ENCODE data around the gene APLP2.

Gene APLP2

GRCh38 chr11:130068546-130068985 lies 1.1 kb upstream of the APLP2 start:
- H3K4me1 Mint-ChIP-seq (ENCODE audit: low read depth): peaks cover 16% of the 10 kb centered on the region
- H3K27ac Mint-ChIP-seq: peak overlapping the region; percentile 88
- H3K36me3 Mint-ChIP-seq (ENCODE audit: low read depth): peaks cover 4% of the 10 kb centered on the region
- H3K9me3 Mint-ChIP-seq: no peaks in the 10 kb centered on the region
- peak overlapping the region; percentile 96 for H3K4me3 Mint-ChIP-seq
- DNase-seq (ENCODE audit: low spot score): no peak
- peaks cover 35% of the 10 kb centered on the region for H3K27me3 Mint-ChIP-seq (ENCODE audit: low read depth)

- DNase-seq (ENCODE audit: low spot score): no peak
- peak overlapping the region; percentile 96 for H3K4me3 Mint-ChIP-seq
- peaks cover 4% of the 10 kb centered on the region for H3K36me3 Mint-ChIP-seq (ENCODE audit: low read depth)
- H3K4me1 Mint-ChIP-seq (ENCODE audit: low read depth): peaks cover 16% of the 10 kb centered on the region
- H3K27ac Mint-ChIP-seq: peak overlapping the region; percentile 88
- no peaks in the 10 kb centered on the region for H3K9me3 Mint-ChIP-seq
- H3K27me3 Mint-ChIP-seq (ENCODE audit: low read depth): peaks cover 30% of the 10 kb centered on the region
Observed at GRCh38 chr11:130068986-130069658, 572 bp upstream of the APLP2 start.

- Mint-ChIP-seq H3K27ac (no peak overlapping the region), H3K9me3 (no peaks in the 10 kb centered on the region), H3K4me3 (peak overlapping the region; percentile 87), H3K27me3 (ENCODE audit: low read depth) (peaks cover 22% of the 10 kb centered on the region), H3K4me1 (ENCODE audit: low read depth) (peaks cover 16% of the 10 kb centered on the region), H3K36me3 (ENCODE audit: low read depth) (peaks cover 4% of the 10 kb centered on the region)
- DNase-seq (ENCODE audit: low spot score): peak; percentile 40
Observed at GRCh38 chr11:130070109-130070845, 583 bp downstream of the APLP2 start.

- Mint-ChIP-seq H3K27me3 (ENCODE audit: low read depth) (peaks cover 22% of the 10 kb centered on the region), H3K4me1 (ENCODE audit: low read depth) (peaks cover 16% of the 10 kb centered on the region), H3K9me3 (no peaks in the 10 kb centered on the region), H3K36me3 (ENCODE audit: low read depth) (peaks cover 4% of the 10 kb centered on the region), H3K4me3 (peak overlapping the region; percentile 83), H3K27ac (peak overlapping the region; percentile 70)
- DNase-seq (ENCODE audit: low spot score): no peak
Observed at GRCh38 chr11:130070846-130071200, 1.1 kb downstream of the APLP2 start.

- H3K27ac Mint-ChIP-seq: peak overlapping the region; percentile 70
- H3K9me3 Mint-ChIP-seq: no peaks in the 10 kb centered on the region
- DNase-seq (ENCODE audit: low spot score): no peak
- peaks cover 22% of the 10 kb centered on the region for H3K27me3 Mint-ChIP-seq (ENCODE audit: low read depth)
- peaks cover 16% of the 10 kb centered on the region for H3K4me1 Mint-ChIP-seq (ENCODE audit: low read depth)
- peak overlapping the region; percentile 83 for H3K4me3 Mint-ChIP-seq
- H3K36me3 Mint-ChIP-seq (ENCODE audit: low read depth): peaks cover 4% of the 10 kb centered on the region
Observed at GRCh38 chr11:130071211-130071712, 1.6 kb downstream of the APLP2 start.

GRCh38 chr11:130074736-130075135 lies 5.0 kb downstream of the APLP2 start:
- H3K27ac Mint-ChIP-seq: no peak overlapping the region
- H3K4me1 Mint-ChIP-seq (ENCODE audit: low read depth): peaks cover 8% of the 10 kb centered on the region
- H3K27me3 Mint-ChIP-seq (ENCODE audit: low read depth): peaks cover 16% of the 10 kb centered on the region
- DNase-seq (ENCODE audit: low spot score): no peak
- no peak overlapping the region for H3K4me3 Mint-ChIP-seq
- peaks cover 4% of the 10 kb centered on the region for H3K36me3 Mint-ChIP-seq (ENCODE audit: low read depth)
- H3K9me3 Mint-ChIP-seq: no peaks in the 10 kb centered on the region

GRCh38 chr11:130076778-130077481 lies 7.2 kb downstream of the APLP2 start:
- Mint-ChIP-seq H3K4me3 (no peak overlapping the region), H3K4me1 (ENCODE audit: low read depth) (no peaks in the 10 kb centered on the region), H3K27me3 (ENCODE audit: low read depth) (peaks cover 4% of the 10 kb centered on the region), H3K27ac (no peak overlapping the region), H3K36me3 (ENCODE audit: low read depth) (no peaks in the 10 kb centered on the region), H3K9me3 (no peaks in the 10 kb centered on the region)
- no peak for DNase-seq (ENCODE audit: low spot score)

GRCh38 chr11:130077671-130078070 lies 8.0 kb downstream of the APLP2 start:
- no peak overlapping the region for H3K27ac Mint-ChIP-seq
- no peaks in the 10 kb centered on the region for H3K4me1 Mint-ChIP-seq (ENCODE audit: low read depth)
- H3K9me3 Mint-ChIP-seq: no peaks in the 10 kb centered on the region
- no peak for DNase-seq (ENCODE audit: low spot score)
- H3K4me3 Mint-ChIP-seq: no peak overlapping the region
- H3K27me3 Mint-ChIP-seq (ENCODE audit: low read depth): no peaks in the 10 kb centered on the region
- H3K36me3 Mint-ChIP-seq (ENCODE audit: low read depth): no peaks in the 10 kb centered on the region

- Mint-ChIP-seq H3K27ac (no peak overlapping the region), H3K27me3 (ENCODE audit: low read depth) (no peaks in the 10 kb centered on the region), H3K9me3 (no peaks in the 10 kb centered on the region)
Observed at GRCh38 chr11:130078080-130078479, 8.4 kb downstream of the APLP2 start.

GRCh38 chr11:130085671-130086290 lies 16.1 kb downstream of the APLP2 start:
- no peak for DNase-seq (ENCODE audit: low spot score)
- Mint-ChIP-seq H3K27me3 (ENCODE audit: low read depth) (peaks cover 7% of the 10 kb centered on the region), H3K9me3 (no peaks in the 10 kb centered on the region), H3K27ac (no peak overlapping the region), H3K4me3 (no peak overlapping the region), H3K36me3 (ENCODE audit: low read depth) (no peaks in the 10 kb centered on the region), H3K4me1 (ENCODE audit: low read depth) (peaks cover 7% of the 10 kb centered on the region)

More at GRCh38 chr11:130078080-130078479, 8.4 kb downstream of the APLP2 start:
- no peak overlapping the region for H3K4me3 Mint-ChIP-seq
- H3K4me1 Mint-ChIP-seq (ENCODE audit: low read depth): no peaks in the 10 kb centered on the region
- H3K36me3 Mint-ChIP-seq (ENCODE audit: low read depth): no peaks in the 10 kb centered on the region
- DNase-seq (ENCODE audit: low spot score): no peak

GRCh38 chr11:130086669-130087068 lies 17.0 kb downstream of the APLP2 start:
- H3K27me3 Mint-ChIP-seq (ENCODE audit: low read depth): peaks cover 7% of the 10 kb centered on the region

GRCh38 chr11:130087294-130087926 lies 17.7 kb downstream of the APLP2 start:
- peaks cover 7% of the 10 kb centered on the region for H3K27me3 Mint-ChIP-seq (ENCODE audit: low read depth)
- H3K36me3 Mint-ChIP-seq (ENCODE audit: low read depth): no peaks in the 10 kb centered on the region
- H3K9me3 Mint-ChIP-seq: no peaks in the 10 kb centered on the region
- no peak for DNase-seq (ENCODE audit: low spot score)
- no peak overlapping the region for H3K4me3 Mint-ChIP-seq
- peaks cover 7% of the 10 kb centered on the region for H3K4me1 Mint-ChIP-seq (ENCODE audit: low read depth)
- no peak overlapping the region for H3K27ac Mint-ChIP-seq

More at GRCh38 chr11:130086669-130087068, 17.0 kb downstream of the APLP2 start:
- Mint-ChIP-seq H3K36me3 (ENCODE audit: low read depth) (no peaks in the 10 kb centered on the region), H3K9me3 (no peaks in the 10 kb centered on the region), H3K4me3 (no peak overlapping the region), H3K4me1 (ENCODE audit: low read depth) (peaks cover 7% of the 10 kb centered on the region), H3K27ac (no peak overlapping the region)
- no peak for DNase-seq (ENCODE audit: low spot score)

GRCh38 chr11:130088217-130088616 lies 18.5 kb downstream of the APLP2 start:
- Mint-ChIP-seq H3K4me3 (no peak overlapping the region), H3K4me1 (ENCODE audit: low read depth) (peaks cover 7% of the 10 kb centered on the region), H3K36me3 (ENCODE audit: low read depth) (no peaks in the 10 kb centered on the region), H3K9me3 (no peaks in the 10 kb centered on the region), H3K27me3 (ENCODE audit: low read depth) (peaks cover 7% of the 10 kb centered on the region), H3K27ac (no peak overlapping the region)
- DNase-seq (ENCODE audit: low spot score): no peak

All from T-helper 2 cell treated with Interferon-gamma antibody and Interleukin-4, amounts not matched to agents 5 μg/mL and 100 μg/mL, for 36 hours (primary cell).